SK-N-SH treated with all-trans-retinoic acid at 6 μM for 48 hours (cell line): ENCODE data around the gene IPO4.

Source experiments
- ATAC-seq: fragments of 200-7000 bp; cut with Tn5 transposase; 3 replicates; pipeline ENCODE4 v1.9.1; 2020; ENCODE audit warnings: mild to moderate bottlenecking, moderate library complexity
- ARNTL ChIP-seq: fragments of 450-650 bp; formaldehyde crosslinking; IDR thresholded peaks from 2 replicates; pipeline ENCODE4 v1.5.0; 2020; ENCODE audit warnings: low read depth, mild to moderate bottlenecking, moderate library complexity, borderline replicate concordance
- BACH2 ChIP-seq: fragments of 250-450 bp; sonication (Bioruptor Pico); IDR thresholded peaks from 2 replicates; pipeline ENCODE4 v1.9.0; 2021; ENCODE audit warnings: mild to moderate bottlenecking, borderline replicate concordance
- CSDC2 ChIP-seq: fragments of 250-450 bp; sonication (Bioruptor Pico); IDR thresholded peaks from 2 replicates; pipeline ENCODE4 v1.5.0; 2020; ENCODE audit warnings: mild to moderate bottlenecking, moderate library complexity
- ESRRG ChIP-seq: fragments of 250-450 bp; sonication (Bioruptor Pico); IDR thresholded peaks from 2 replicates; pipeline ENCODE4 v1.6.1; 2021; ENCODE audit warnings: mild to moderate bottlenecking
- GLIS3 ChIP-seq: fragments of 250-450 bp; sonication (Bioruptor Pico); IDR thresholded peaks from 2 replicates; pipeline ENCODE4 v1.5.0; 2020; ENCODE audit warnings: mild to moderate bottlenecking, moderate library complexity
- ISL1 ChIP-seq: fragments of 250-450 bp; sonication (Bioruptor Pico); IDR thresholded peaks from 2 replicates; pipeline ENCODE4 v2.1.2; 2022; ENCODE audit warnings: mild to moderate bottlenecking, moderate library complexity
- OSR1 ChIP-seq: fragments of 250-450 bp; sonication (Bioruptor Pico); IDR thresholded peaks from 2 replicates; pipeline ENCODE4 v1.8.0; 2022; ENCODE audit warnings: moderate library complexity, mild to moderate bottlenecking, inconsistent platforms
- PPARA ChIP-seq: fragments of 250-450 bp; sonication (Bioruptor Pico); IDR thresholded peaks from 2 replicates; pipeline ENCODE4 v1.5.0; 2020; ENCODE audit warnings: mild to moderate bottlenecking, borderline replicate concordance
- RARB ChIP-seq: fragments of 250-450 bp; sonication (Bioruptor Pico); IDR thresholded peaks from 2 replicates; pipeline ENCODE4 v1.8.0; 2021; ENCODE audit warnings: mild to moderate bottlenecking, moderate library complexity
- SNAI2 ChIP-seq: fragments of 250-450 bp; sonication (Bioruptor Pico); IDR thresholded peaks from 2 replicates; pipeline ENCODE4 v1.5.0; 2020; ENCODE audit warnings: mild to moderate bottlenecking, moderate library complexity
- TCF4 ChIP-seq: fragments of 250-450 bp; sonication (Bioruptor Pico); IDR thresholded peaks from 2 replicates; pipeline ENCODE4 v1.8.0; 2021; ENCODE audit warnings: mild to moderate bottlenecking, moderate library complexity, borderline replicate concordance
- TOX ChIP-seq: fragments of 250-450 bp; sonication (Bioruptor Pico); IDR thresholded peaks from 2 replicates; pipeline ENCODE4 v1.8.0; 2021; ENCODE audit warnings: mild to moderate bottlenecking, moderate library complexity, borderline replicate concordance
- ZC3H10 ChIP-seq: fragments of 250-450 bp; sonication (Bioruptor Pico); IDR thresholded peaks from 2 replicates; pipeline ENCODE4 v1.5.1; 2021; ENCODE audit warnings: mild to moderate bottlenecking, moderate library complexity
- ZFP3 ChIP-seq: fragments of 250-450 bp; sonication (Bioruptor Pico); IDR thresholded peaks from 2 replicates; pipeline ENCODE4 v1.5.0; 2020; ENCODE audit warnings: mild to moderate bottlenecking, moderate library complexity
- ZFP30 ChIP-seq: fragments of 450-650 bp; formaldehyde crosslinking; IDR thresholded peaks from 2 replicates; pipeline ENCODE4 v1.5.0; 2022; ENCODE audit warnings: mild to moderate bottlenecking, moderate library complexity
- ZNF565 ChIP-seq: fragments of 450-650 bp; formaldehyde crosslinking; conservative IDR thresholded peaks from 2 replicates; pipeline ENCODE4 v1.5.0; 2020; ENCODE audit warnings: low read depth, mild to moderate bottlenecking, moderate library complexity
- ZNF70 ChIP-seq: fragments of 450-650 bp; formaldehyde crosslinking; IDR thresholded peaks from 2 replicates; pipeline ENCODE4 v1.5.0; 2020; ENCODE audit warnings: mild to moderate bottlenecking, moderate library complexity
- ZNF8 ChIP-seq: fragments of 450-650 bp; formaldehyde crosslinking; IDR thresholded peaks from 2 replicates; pipeline ENCODE4 v1.5.0; 2020; ENCODE audit warnings: mild to moderate bottlenecking, moderate library complexity
- TF ChIP-seq, protein P1 (sequence below): fragments of 250-450 bp; sonication (Bioruptor Pico); IDR thresholded peaks from 2 replicates; pipeline ENCODE4 v1.5.0; 2020; ENCODE audit warnings: mild to moderate bottlenecking, moderate library complexity
- TF ChIP-seq, protein P2 (sequence below): fragments of 250-450 bp; sonication (Bioruptor Pico); IDR thresholded peaks from 2 replicates; pipeline ENCODE4 v1.8.0; 2021; ENCODE audit warnings: low read depth, mild to moderate bottlenecking, moderate library complexity, borderline replicate concordance
- TF ChIP-seq, protein P3 (sequence below): fragments of 250-450 bp; sonication (Bioruptor Pico); IDR thresholded peaks from 2 replicates; pipeline ENCODE4 v1.5.1; 2020; ENCODE audit warnings: low read depth, mild to moderate bottlenecking, moderate library complexity
- TF ChIP-seq, protein P4 (sequence below): fragments of 250-450 bp; sonication (Bioruptor Pico); IDR thresholded peaks from 2 replicates; pipeline ENCODE4 v1.5.1; 2021; ENCODE audit warnings: mild to moderate bottlenecking, moderate library complexity

The IPO4 gene

GRCh38 chr14:24132061-24132685 is 56.4 kb downstream of the IPO4 start:
- TF ChIP-seq, protein P1, sequence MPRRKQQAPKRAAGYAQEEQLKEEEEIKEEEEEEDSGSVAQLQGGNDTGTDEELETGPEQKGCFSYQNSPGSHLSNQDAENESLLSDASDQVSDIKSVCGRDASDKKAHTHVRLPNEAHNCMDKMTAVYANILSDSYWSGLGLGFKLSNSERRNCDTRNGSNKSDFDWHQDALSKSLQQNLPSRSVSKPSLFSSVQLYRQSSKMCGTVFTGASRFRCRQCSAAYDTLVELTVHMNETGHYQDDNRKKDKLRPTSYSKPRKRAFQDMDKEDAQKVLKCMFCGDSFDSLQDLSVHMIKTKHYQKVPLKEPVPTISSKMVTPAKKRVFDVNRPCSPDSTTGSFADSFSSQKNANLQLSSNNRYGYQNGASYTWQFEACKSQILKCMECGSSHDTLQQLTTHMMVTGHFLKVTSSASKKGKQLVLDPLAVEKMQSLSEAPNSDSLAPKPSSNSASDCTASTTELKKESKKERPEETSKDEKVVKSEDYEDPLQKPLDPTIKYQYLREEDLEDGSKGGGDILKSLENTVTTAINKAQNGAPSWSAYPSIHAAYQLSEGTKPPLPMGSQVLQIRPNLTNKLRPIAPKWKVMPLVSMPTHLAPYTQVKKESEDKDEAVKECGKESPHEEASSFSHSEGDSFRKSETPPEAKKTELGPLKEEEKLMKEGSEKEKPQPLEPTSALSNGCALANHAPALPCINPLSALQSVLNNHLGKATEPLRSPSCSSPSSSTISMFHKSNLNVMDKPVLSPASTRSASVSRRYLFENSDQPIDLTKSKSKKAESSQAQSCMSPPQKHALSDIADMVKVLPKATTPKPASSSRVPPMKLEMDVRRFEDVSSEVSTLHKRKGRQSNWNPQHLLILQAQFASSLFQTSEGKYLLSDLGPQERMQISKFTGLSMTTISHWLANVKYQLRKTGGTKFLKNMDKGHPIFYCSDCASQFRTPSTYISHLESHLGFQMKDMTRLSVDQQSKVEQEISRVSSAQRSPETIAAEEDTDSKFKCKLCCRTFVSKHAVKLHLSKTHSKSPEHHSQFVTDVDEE (CRISPR knock-in tag) = no peak
- TF ChIP-seq CSDC2 (CRISPR knock-in tag) (no peak), TOX (CRISPR knock-in tag) (no peak), ESRRG (no peak), SNAI2 (no peak), ZFP3 (CRISPR knock-in tag) (no peak), ZNF70 (CRISPR knock-in tag) (no peak), ISL1 (no peak), BACH2 (no peak)
- TF ChIP-seq, protein P2, sequence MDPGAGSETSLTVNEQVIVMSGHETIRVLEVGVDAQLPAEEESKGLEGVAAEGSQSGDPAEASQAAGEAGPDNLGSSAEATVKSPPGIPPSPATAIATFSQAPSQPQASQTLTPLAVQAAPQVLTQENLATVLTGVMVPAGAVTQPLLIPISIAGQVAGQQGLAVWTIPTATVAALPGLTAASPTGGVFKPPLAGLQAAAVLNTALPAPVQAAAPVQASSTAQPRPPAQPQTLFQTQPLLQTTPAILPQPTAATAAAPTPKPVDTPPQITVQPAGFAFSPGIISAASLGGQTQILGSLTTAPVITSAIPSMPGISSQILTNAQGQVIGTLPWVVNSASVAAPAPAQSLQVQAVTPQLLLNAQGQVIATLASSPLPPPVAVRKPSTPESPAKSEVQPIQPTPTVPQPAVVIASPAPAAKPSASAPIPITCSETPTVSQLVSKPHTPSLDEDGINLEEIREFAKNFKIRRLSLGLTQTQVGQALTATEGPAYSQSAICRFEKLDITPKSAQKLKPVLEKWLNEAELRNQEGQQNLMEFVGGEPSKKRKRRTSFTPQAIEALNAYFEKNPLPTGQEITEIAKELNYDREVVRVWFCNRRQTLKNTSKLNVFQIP (CRISPR knock-in tag) = no peak
- TF ChIP-seq, protein P3, sequence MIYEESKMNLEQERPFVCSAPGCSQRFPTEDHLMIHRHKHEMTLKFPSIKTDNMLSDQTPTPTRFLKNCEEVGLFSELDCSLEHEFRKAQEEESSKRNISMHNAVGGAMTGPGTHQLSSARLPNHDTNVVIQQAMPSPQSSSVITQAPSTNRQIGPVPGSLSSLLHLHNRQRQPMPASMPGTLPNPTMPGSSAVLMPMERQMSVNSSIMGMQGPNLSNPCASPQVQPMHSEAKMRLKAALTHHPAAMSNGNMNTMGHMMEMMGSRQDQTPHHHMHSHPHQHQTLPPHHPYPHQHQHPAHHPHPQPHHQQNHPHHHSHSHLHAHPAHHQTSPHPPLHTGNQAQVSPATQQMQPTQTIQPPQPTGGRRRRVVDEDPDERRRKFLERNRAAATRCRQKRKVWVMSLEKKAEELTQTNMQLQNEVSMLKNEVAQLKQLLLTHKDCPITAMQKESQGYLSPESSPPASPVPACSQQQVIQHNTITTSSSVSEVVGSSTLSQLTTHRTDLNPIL (CRISPR knock-in tag) = no peak
- ATAC-seq = no peak

- TF ChIP-seq OSR1 (CRISPR knock-in tag) (no peak), ZNF565 (CRISPR knock-in tag) (no peak), ESRRG (no peak), ARNTL (CRISPR knock-in tag) (no peak), PPARA (CRISPR knock-in tag) (no peak), ISL1 (no peak), CSDC2 (CRISPR knock-in tag) (no peak), ZFP30 (no peak), SNAI2 (no peak), ZNF8 (CRISPR knock-in tag) (no peak), TCF4 (CRISPR knock-in tag) (no peak), ZC3H10 (no peak), ZNF70 (CRISPR knock-in tag) (no peak), RARB (CRISPR knock-in tag) (no peak), BACH2 (no peak), ZFP3 (CRISPR knock-in tag) (no peak), GLIS3 (CRISPR knock-in tag) (no peak)
- TF ChIP-seq, protein P1 (CRISPR knock-in tag) = no peak
- TF ChIP-seq, protein P4, sequence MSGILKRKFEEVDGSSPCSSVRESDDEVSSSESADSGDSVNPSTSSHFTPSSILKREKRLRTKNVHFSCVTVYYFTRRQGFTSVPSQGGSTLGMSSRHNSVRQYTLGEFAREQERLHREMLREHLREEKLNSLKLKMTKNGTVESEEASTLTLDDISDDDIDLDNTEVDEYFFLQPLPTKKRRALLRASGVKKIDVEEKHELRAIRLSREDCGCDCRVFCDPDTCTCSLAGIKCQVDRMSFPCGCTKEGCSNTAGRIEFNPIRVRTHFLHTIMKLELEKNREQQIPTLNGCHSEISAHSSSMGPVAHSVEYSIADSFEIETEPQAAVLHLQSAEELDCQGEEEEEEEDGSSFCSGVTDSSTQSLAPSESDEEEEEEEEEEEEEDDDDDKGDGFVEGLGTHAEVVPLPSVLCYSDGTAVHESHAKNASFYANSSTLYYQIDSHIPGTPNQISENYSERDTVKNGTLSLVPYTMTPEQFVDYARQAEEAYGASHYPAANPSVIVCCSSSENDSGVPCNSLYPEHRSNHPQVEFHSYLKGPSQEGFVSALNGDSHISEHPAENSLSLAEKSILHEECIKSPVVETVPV (CRISPR knock-in tag) = no peak
- TF ChIP-seq, protein P2 (CRISPR knock-in tag) = no peak
- TF ChIP-seq, all 23 proteins: peak for 0
- no peak for ATAC-seq
These were observed 57.1 kb downstream of the IPO4 start for GRCh38 chr14:24131549-24131966.
